Activated naive CD4-positive, alpha-beta T cell (primary cell): Measurements from ENCODE around the gene GALNT4.
A peak's percentile ranks its signal among the peaks of the same experiment; 100 is the strongest.

Source experiments
- DNase-seq, 4 experiments: peaks; one replicate each; lab custom pipeline; 2025; lab: John Stamatoyannopoulos, UW

Gene GALNT4

DNA sequence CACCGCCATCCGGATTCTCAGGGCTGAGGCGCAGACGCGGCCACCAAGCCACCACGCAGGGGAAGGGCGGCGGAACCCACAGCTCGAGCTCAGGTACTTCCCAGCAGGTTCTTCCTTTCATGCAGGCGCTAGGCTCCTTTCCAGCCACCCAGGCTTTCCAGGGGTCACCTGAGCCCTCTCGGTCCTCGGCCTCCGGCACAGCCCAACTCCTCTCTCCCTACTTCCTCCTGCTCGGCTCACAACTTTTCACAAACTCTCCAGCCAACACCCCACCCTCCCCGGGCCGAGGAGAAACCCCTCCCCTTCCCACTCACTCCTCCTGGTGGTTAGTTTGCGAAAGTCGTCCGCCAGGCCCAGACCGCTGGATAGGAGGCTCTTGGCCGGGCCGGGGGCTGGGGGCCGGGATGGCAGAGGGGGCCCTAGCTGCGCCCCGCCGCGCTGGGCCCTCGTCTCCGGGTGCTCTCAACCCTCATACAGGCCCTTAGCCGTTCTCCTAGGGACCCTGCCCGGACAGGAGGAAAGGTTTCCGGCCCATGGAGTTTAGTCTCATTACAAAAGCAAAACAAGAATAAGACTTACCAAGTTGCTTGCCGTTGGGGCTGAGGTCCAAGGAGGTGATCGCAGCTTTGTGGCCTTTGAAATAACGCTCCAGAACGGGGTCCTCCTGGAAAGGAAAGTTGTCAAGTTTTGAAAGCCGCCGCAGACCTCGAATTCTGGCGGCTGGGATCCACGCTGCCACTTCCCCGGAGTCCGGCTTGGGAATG lies at the start of gene GALNT4:
Gene GALNT4, minus strand, starts transcription at position 256 of the 764 bp plus-strand sequence. Its CDS starts 247 bp downstream, at position 9.
- DNase-seq, result peak; percentile 27 to 59 (median 39)

DNA sequence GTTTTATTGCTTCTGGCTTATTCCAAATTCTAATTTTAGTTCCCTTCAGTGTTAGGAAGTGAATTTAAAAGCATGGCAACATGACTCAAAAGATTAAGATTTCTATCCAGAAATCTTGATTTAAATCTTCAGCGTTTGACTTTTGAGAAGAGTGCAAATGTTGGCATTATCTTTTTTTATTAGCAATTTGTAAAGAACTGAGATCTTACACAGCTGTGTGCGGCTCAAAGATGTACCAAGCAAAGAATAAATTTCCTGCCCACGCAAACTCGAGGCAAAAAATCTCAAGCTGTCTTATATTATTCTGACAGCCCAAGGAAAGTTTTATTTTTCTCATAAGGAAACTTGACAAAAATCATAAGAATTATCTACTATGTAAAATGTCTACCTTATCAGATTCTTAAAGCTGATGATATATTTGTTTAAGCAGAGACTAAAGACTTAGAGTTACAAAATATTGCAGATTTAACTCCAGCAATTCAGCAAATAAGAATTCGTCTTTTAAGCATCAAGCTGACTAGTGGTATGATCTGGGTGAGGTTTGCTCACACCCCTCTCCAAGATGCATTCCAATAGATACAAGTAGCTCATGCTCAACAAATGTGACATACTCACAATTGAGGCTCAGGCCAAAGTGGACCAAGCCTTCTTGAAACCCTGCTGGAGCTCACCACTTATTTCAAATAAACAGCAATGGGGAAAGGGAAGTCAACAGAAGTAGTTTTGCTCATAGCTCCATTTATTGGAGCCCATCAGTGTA lies 48.6 kb upstream of the GALNT4 start:
- DNase-seq, result no peak

DNA sequence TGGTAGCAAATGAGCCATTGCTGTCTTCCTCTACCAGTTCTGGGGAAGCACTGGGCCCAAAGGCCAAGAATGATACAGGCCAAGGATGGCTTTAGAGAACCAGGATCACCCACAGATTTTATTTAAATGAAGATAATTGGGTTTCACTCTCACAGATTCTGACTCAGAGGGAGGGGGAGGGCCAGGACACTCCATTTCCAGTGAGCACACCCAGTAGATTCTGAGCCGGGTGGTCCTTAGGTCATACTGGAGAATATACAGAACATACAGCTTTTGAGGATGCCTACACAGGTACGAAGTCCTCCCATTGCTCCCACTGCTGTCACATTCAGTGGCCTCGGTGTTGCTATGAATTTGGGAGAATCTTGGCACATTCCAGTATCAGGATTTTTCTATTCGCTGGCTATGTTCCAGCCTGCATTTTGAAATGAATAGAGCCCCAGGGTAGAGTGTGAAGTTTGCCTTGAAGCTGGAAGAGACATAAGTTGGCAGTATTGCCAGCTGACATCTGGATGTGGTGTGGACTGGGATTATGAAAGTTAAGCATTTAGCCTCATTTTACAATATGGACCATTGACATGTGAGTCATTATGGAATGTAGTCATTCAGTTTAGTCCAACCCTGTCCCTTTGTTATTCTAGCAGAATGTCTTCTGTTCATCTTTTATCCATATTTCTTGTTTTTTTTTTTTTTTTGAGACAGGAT lies 47.0 kb upstream of the GALNT4 start:
- no peak for DNase-seq

DNA sequence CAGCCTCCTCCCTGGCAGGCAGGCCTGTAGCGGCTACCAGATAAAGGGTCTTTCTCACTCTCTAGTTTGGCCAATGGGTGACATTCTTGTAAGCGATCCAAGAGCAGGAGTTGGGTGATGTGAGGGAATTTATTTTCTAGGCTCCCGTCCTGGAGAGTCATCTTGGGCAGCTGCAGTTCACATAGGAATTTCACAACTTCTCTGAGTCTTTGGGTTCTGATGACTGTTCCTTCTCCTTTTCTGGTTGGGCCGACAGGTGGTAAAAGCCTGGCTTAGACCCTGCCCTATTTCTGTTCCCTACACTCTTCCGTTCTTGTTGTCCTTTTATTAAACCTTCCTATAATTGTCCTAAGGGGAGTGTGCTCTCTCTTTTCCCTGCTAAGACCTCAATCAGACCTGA lies 43.9 kb upstream of the GALNT4 start:
- DNase-seq, result no peak

DNA sequence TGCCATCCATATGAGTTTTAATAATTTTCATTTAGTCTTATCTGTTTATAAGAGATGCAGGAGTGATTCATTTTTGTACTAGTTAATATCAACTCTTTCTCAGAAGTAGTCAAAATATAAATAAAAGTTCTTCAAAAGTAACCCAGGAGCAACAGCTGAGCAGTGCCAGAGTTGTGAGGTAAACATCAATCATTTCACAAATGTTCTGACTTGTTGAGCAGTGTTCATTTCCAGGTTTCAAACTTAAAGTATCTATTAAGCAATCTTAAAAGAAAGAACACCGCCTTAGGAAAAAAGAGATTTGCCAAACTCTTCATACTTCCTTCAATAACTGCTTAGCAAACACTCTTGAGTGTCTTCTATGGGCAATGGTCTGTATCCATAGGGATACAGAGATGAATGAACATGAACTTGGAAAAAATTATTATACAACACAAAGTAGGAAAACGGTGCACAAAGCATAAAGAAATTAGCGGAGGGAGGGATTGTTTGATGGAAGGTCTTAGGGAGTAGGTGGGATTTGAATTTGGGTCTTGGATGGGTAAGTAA lies 43.2 kb upstream of the GALNT4 start:
- no peak for DNase-seq

DNA sequence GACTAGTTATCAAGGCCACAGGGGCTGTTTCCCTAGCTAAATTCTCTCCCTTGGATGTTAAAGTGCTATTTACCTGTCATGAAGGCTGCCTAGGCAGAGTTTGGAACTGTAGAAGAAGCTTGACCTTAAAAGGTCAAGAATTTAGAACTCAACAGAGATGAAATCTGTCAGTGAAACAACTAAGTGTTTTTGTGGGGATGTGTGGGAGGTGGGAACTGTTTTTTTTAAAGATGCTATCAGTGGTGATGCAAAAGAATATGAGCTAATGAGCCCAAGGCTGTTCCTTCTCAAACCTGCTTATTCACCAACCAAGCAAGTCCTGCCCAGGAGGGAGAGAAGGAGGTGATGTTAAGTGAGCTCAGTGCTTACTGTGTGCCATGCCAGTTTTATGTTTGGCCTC lies 42.0 kb upstream of the GALNT4 start:
- DNase-seq, result no peak

DNA sequence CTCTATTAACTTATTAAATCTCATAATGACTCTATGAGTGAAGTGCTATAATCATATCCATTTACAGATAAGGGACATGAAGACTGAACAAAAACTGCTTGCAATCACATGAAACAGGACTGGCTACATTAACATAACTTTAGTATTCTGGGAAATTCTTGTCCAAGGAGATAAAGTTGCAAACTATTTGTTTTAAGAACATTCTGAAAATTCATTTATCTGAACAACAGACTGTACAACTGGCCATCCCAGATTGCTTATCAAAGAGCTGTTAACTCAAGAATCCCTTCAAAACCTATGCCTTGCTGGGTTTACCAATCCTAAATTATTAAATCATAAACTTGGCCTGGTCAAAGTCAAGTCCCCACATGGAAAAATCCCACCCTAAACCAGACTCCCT lies 40.4 kb upstream of the GALNT4 start:
- no peak for DNase-seq

DNA sequence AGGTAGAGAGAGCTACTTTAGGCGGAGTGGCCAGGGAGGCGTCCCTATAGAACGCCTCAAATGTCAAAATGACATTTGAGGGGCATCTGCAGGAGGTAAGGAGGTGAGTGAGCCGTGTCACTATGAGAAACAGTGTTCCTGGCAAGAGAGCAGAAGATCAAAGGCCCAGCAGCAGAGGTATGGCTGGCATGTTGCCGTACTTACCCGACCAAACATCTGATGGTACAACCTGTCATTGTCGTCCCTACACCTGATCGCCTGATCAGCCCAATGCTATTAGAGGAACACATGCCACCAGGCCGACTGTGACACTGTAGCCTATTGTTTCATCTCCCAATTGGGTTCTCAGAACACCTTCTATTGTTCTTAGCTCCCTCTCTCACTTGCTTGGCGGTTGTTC lies 35.2 kb upstream of the GALNT4 start:
- DNase-seq, result no peak

DNA sequence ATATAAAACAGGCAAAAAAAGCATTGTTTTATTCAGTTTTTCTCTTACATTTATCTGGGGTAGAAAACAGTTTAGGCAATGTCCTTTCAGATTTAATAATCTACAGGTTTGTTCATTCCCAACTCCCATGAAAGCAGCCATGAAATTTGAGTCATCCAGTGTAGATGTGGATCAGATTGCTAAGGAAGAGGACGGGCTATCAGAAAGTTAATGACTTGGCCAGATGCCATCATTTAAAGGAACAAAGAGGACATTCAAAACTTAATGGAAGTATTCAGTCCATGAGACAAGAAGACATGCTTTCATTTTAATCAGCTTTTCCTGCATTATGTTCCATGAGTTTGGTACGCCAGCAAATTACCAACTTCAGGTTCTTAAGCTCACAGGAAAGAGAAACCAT lies 32.4 kb upstream of the GALNT4 start:
- no peak for DNase-seq

DNA sequence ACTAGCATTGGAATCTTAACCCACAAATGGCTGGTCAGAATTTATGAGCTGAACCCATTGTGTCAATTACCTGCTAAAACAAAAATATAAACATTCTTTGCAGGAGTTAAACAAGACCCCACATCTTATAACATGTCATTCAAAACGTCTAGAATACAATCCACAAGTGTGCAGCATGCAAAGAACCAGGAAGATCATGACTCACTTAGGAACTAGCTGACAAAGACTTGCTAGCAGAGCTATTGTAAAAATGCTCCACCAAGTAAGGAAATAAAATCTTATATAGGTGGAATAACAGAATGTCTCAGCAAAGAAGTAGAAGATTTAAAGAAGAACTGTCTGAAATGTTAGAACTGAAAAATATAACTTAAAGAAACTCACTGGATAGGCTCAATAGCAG lies 27.8 kb upstream of the GALNT4 start:
- no peak for DNase-seq

DNA sequence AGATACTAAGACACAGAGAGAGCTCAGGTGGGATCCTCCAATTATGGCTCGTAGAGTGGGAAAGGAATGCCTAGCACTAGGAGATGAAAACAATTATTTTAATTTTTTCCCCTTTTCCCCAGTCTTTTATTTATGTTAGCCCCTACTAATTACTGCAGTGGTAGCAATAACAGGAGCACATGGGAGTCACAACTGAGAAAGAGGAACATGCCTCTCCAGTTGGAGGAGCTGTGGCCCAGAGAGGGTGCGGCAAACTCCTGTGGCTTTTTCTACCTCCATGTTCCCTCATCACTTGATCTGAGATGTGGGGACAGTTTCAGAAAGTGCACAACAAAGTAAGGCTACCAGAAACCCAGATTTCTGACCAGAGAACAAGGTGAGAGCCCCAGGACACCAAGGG lies 27.2 kb upstream of the GALNT4 start:
- no peak for DNase-seq

DNA sequence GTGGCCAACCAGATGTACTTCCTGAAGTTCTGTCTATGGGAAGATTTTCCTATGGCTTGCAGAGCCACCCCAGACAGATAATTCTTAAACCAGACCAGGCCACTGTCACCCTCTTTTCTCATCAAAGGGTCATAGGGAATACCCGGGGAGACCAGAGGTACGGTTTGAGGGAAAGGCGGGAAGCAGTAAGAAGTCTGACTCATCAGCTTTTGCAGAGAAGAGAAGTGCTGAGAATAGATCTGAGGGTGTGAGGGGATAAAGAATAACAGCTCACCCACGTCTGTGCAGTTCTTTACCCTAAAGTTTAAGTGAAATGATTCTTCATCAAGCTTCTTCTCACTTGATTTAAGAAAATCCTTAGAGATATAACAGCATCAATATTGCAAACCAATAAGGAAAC lies 22.5 kb upstream of the GALNT4 start:
- no peak for DNase-seq

DNA sequence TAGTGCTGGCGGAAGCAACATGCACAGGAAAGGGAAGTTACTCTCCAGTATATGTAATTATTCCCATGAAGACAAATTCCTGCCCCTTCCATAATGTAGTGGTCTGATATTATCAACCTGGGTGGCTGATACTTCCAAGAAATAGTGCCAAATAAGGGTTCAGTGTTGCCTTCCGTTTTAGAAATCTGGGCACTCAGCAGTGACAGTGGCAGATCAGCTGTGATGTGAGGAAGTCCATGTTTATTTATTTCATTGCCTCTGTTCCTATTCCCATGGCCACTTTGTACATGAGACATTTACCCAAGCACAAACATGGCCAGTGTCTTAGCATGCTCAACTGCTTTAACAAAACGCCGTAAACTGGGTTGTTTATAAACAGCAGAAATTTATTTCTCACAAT lies 21.6 kb upstream of the GALNT4 start:
- no peak for DNase-seq

DNA sequence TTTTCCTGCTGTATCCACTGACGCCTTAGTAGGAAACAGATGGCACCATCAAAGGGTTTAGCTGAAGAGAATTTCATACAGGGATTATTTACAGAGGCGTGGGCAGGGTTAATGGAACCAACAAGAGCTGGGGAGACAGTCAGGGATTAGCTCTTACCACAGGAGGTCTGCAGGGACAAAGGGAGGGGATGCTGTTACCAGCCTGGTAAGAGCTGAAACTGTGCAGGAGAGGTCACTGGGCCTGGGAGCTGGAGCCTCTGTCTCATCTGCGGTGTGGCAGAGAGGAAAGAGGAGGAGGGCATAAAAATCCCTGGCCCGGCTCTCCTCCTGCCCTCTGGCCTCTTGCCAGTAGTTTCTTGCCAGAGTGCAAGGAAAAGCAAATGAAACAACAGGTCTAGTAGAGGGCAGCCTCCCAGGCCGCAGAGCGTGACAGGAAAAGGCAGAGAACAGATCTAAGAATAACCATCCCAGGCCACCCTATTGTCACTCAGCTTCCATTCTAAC lies 20.1 kb upstream of the GALNT4 start:
- DNase-seq, result no peak

DNA sequence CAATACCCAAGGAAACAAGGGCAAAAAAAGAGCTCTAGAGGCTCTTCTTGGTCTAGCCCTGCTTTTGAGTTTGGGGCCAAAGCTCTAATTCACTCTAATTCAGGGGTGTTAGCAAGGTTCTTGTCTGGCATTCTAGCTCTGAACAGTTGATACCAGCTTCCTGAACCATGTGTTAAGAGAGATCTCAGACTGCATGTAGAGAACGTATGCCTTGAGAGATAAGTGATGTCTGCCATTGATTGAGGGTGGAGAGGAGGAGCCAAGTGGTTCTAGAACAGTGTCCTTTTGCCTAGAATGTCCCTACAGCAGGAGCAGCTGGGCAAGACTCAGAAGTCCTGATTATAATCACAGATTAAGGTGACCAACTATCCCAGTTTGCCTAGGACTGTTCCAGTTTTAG lies 19.4 kb upstream of the GALNT4 start:
- no peak for DNase-seq

DNA sequence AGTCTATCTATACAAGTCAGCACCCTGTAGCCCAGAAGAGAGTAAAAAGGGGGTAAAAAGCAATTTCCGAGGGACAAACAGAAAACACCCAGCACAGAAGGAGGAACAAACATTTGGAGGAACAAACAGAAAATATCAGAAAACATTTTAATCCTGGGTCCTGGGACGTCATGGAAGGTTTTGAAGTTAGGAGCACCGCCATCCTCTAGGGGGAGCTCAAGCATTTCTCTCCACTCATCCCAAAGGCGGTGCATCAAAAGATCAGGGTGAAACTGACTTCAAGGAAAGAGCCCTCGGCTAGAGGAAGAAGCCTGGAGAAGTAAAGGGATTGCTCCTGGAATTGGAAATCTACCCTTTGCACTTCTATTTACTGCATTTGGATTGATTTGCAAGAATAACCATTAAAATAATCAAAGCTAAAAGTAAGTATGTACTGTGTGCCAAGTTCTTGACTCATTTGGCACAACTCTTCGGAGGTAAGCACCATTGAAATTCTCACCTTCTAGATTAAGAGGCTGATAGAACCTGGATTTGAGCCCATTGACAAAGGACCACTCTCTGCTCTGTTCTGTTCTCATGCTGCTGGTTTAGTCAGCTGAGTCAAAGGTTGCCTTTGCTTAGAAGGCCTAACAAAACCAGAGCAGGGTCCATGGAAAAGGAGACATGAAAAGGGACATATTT lies 18.5 kb upstream of the GALNT4 start:
- peak in 3 of 4 experiments; percentile 0 to 19 (median 12) for DNase-seq

DNA sequence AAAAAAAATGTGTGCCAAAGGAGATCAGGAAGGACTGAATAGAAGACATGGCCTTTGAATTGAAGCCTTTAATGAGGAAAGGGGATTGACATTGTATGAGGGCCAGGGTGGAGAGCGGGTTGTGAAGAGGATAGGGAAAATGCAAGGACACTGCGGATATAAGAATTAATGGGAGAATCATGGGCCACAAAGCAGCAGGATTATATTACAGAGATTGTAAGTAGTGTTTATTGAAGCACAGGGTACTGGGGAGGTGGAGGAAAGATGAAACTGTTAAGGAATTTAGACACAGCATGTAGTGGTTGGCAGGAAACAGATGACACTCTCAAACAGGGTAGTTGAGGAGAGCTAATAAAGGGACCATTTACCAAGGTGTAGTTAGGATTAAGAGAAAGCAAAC lies 17.6 kb upstream of the GALNT4 start:
- DNase-seq, result no peak

DNA sequence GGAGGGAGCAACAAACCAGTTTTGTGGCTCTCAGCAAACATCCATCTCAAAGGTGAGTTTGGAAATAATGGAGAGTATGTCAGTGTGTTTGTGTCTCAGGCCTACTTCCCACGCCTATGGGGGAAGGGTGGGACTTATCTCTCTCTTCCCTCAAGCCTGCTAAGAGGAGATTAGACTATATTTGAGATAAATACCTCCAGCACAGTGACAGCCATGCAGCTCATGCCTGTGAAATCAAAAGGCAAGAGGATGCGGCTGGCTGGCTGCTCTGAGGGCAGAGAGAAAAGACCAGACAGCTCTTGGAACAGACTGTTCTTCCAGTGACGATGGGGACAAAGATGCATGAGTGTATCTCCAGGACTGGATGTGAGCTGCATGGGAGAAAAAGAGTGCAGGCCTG lies 16.0 kb upstream of the GALNT4 start:
- no peak for DNase-seq

DNA sequence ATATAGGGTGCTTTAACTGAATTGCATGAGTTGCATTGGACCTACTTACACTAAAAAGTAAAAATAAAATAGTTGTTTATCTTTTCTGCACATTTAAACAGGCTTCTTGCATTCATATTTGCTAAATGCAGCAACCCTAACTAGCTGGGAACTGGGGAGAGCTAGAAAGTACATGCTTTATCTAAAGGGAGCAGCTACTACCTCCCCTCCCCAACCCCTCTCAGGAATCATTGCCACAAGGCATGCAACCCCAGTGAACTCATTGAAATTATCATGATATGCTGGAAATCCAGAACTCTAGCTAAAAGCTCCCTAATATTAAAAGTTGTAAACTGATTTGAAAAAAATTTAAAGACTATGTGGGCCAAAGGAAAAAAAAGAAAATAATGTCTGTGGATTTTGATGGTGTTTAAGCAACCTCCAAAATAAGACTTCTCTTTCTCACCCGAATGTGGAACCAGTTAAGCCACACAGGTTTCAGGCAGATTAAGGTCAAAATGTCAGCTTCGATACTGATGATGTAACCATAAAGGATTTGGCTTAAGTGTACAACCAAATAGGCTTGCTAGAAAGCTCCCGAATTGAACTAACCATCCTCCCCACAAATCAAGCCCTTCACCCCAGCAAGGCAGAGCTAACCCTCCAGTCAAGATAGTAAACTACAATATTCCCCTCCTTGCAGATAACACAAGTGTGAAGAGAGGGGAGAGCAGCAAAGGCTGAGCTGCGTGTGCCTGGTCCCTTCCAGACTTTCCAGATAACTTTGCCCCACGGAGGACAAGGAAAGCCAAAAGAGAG lies 15.0 kb upstream of the GALNT4 start:
- DNase-seq, result no peak

DNA sequence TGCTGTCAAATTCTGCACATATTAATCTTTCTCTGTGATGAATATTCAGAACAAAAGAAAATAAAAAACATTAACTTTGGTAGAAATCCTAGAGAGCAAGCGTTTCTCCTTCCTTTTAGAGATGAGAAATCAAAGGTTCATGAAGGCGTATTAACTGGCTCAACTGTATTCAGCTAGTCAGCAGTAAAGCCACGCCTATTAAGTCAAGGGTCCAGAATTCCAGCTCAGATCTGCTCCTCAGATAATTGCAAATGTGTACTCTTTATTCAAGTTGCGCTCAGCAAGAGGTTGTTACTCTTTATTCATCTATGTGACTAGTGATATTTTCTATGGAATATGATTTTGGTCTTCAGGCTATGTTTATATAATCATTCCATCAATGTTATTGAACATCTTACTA lies 14.3 kb upstream of the GALNT4 start:
- no peak for DNase-seq

DNA sequence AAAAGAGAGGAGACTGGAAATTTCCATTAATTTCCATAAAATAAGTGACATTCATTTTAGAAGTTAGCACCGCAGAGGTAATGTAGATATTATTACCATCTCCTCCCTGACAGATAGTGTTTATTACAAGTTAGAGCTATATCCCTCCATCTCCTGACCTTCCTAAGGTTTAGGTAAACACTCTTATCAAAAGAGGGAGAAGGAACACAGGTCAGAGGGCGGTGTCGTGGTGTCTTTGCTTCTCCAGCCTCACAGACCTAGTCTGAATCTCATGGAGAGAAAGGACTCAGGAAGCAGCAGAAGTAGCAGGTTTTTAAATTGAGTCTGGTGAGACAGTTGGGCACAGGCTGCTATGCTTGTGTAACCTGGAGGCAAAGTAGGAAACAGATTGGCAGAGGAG lies 12.8 kb upstream of the GALNT4 start:
- DNase-seq, result no peak
